Astrocyte (in vitro differentiated cells and primary cell): Measurements from ENCODE around the gene SLC17A3. TPM values are rescaled to one million over a fixed set of nuclear protein-coding genes. Genes with fewer than 3 reads are reported as not detected.

ENCODE experiments used
- DNase-seq: peaks from one replicate; pipeline ENCODE4 v3.0.0-alpha.2; 2010; ENCODE audit warnings: low read depth
- FAIRE-seq: peaks from 2 replicates; lab custom pipeline; 2011; peaks lifted over from hg19 to GRCh38; lab: Jason Lieb, UNC
- H2AFZ ChIP-seq: 2 replicates; pipeline ENCODE4 v1.6.0; 2012; ENCODE audit warnings: low read depth, low read length, inconsistent platforms
- H3K27ac ChIP-seq: 2 replicates; pipeline ENCODE4 v1.5.1; 2011; ENCODE audit warnings: low read depth, low read length, inconsistent platforms
- H3K27me3 ChIP-seq: 2 replicates; pipeline ENCODE4 v1.6.0; 2011; ENCODE audit warnings: low read length, inconsistent platforms; ENCODE audit not compliant: insufficient read depth
- H3K36me3 ChIP-seq: 2 replicates; pipeline ENCODE4 v1.5.1; 2011; ENCODE audit warnings: low read length, inconsistent platforms; ENCODE audit not compliant: insufficient read depth
- H3K4me1 ChIP-seq: 2 replicates; pipeline ENCODE4 v1.5.1; 2011; ENCODE audit warnings: low read length, inconsistent platforms; ENCODE audit not compliant: insufficient read depth
- H3K4me2 ChIP-seq: 2 replicates; pipeline ENCODE4 v1.6.0; 2012; ENCODE audit warnings: low read length, inconsistent platforms
- H3K4me3 ChIP-seq: 2 replicates; pipeline ENCODE4 v1.5.1; 2011; ENCODE audit warnings: low read depth, mild to moderate bottlenecking, low read length, inconsistent platforms; ENCODE audit not compliant: insufficient read depth
- H3K79me2 ChIP-seq: 2 replicates; pipeline ENCODE4 v1.6.0; 2012; ENCODE audit warnings: mild to moderate bottlenecking, low read length, inconsistent platforms; ENCODE audit not compliant: insufficient read depth
- H3K9ac ChIP-seq: 2 replicates; pipeline ENCODE4 v1.6.0; 2012; ENCODE audit warnings: mild to moderate bottlenecking, low read length, inconsistent platforms
- H3K9me3 ChIP-seq: 2 replicates; pipeline ENCODE4 v1.5.1; 2012; ENCODE audit warnings: low read depth, mild to moderate bottlenecking, low read length, inconsistent platforms; ENCODE audit not compliant: insufficient read depth
- H4K20me1 ChIP-seq: 2 replicates; pipeline ENCODE4 v1.6.0; 2012; ENCODE audit warnings: low read length, inconsistent platforms; ENCODE audit not compliant: insufficient read depth
- H3K27ac Mint-ChIP-seq: one replicate; pipeline ENCODE4 v1.8.0; 2021; ENCODE audit warnings: mild to moderate bottlenecking, mixed read lengths; ENCODE audit not compliant: unreplicated experiment
- H3K27me3 Mint-ChIP-seq: one replicate; pipeline ENCODE4 v1.8.0; 2021; ENCODE audit warnings: low read depth, mixed read lengths; ENCODE audit not compliant: unreplicated experiment
- H3K36me3 Mint-ChIP-seq: one replicate; pipeline ENCODE4 v1.8.0; 2021; ENCODE audit warnings: low read depth, mixed read lengths; ENCODE audit not compliant: unreplicated experiment
- H3K4me1 Mint-ChIP-seq: one replicate; pipeline ENCODE4 v1.8.0; 2021; ENCODE audit warnings: low read depth, mixed read lengths; ENCODE audit not compliant: unreplicated experiment
- H3K4me3 Mint-ChIP-seq: one replicate; pipeline ENCODE4 v1.8.0; 2021; ENCODE audit warnings: mild to moderate bottlenecking, moderate library complexity, mixed read lengths; ENCODE audit not compliant: unreplicated experiment
- H3K9me3 Mint-ChIP-seq: one replicate; pipeline ENCODE4 v1.8.0; 2021; ENCODE audit warnings: mild to moderate bottlenecking, mixed read lengths; ENCODE audit not compliant: unreplicated experiment
- CTCF ChIP-seq: IDR thresholded peaks from 2 replicates; pipeline ENCODE4 v1.5.1; 2011; ENCODE audit warnings: low read depth, mild to moderate bottlenecking, inconsistent platforms, low read length, moderate library complexity; ENCODE audit not compliant: insufficient read depth
- EZH2 ChIP-seq: IDR thresholded peaks from 2 replicates; pipeline ENCODE4 v1.6.1; 2012; ENCODE audit warnings: mild to moderate bottlenecking, low read length, inconsistent platforms; ENCODE audit not compliant: insufficient read depth
- total RNA-seq: library from RNA; stranded (reverse); gene quantifications from 2 replicates; pipeline ENCODE4 v1.2.1, GENCODE V29; 2021

The SLC17A3 gene
- total RNA-seq, 1 donor from 2014 or later, result not detected

GRCh38 chr6:25875563-25875905 is 1.5 kb upstream of the SLC17A3 start:
- no peak overlapping the region for H2AFZ ChIP-seq
- no peaks in the 10 kb centered on the region for H3K9me3 ChIP-seq
- H3K9ac ChIP-seq, result no peak overlapping the region
- Mint-ChIP-seq H3K27me3 (peaks cover 10% of the 10 kb centered on the region), H3K9me3 (no peaks in the 10 kb centered on the region), H3K36me3 (no peaks in the 10 kb centered on the region), H3K4me3 (no peak overlapping the region), H3K27ac (no peak overlapping the region), H3K4me1 (peaks cover 1% of the 10 kb centered on the region)
- H3K4me1 ChIP-seq, result no peaks in the 10 kb centered on the region
- H3K4me3 ChIP-seq, result no peak overlapping the region
- H3K79me2 ChIP-seq, result no peaks in the 10 kb centered on the region
- H3K4me2 ChIP-seq, result no peak overlapping the region
- no peaks in the 10 kb centered on the region for H4K20me1 ChIP-seq
- DNase-seq (no peak), FAIRE-seq (no peak)
- no peaks in the 10 kb centered on the region for H3K36me3 ChIP-seq
- no peaks in the 10 kb centered on the region for H3K27me3 ChIP-seq
- H3K27ac ChIP-seq, result no peak overlapping the region
- TF ChIP-seq CTCF (no peak), EZH2 (no peak)

- no peak overlapping the region for H3K27ac Mint-ChIP-seq
- TF ChIP-seq CTCF, result no peak
- TF ChIP-seq EZH2, result no peak
- Histone ChIP-seq H2AFZ (no peak overlapping the region), H3K79me2 (no peaks in the 10 kb centered on the region), H3K27me3 (no peaks in the 10 kb centered on the region), H3K4me3 (no peak overlapping the region), H3K27ac (no peak overlapping the region), H3K9ac (no peak overlapping the region), H3K4me2 (no peak overlapping the region), H4K20me1 (no peaks in the 10 kb centered on the region), H3K4me1 (no peaks in the 10 kb centered on the region), H3K9me3 (no peaks in the 10 kb centered on the region), H3K36me3 (no peaks in the 10 kb centered on the region)
- FAIRE-seq, result no peak
- no peak for DNase-seq
- peaks cover 10% of the 10 kb centered on the region for H3K27me3 Mint-ChIP-seq
- no peaks in the 10 kb centered on the region for H3K36me3 Mint-ChIP-seq
- no peaks in the 10 kb centered on the region for H3K9me3 Mint-ChIP-seq
- H3K4me1 Mint-ChIP-seq, result peaks cover 1% of the 10 kb centered on the region
- no peak overlapping the region for H3K4me3 Mint-ChIP-seq
Observed at GRCh38 chr6:25874822-25875562, 949 bp upstream of the SLC17A3 start.

GRCh38 chr6:25872814-25873213 is 1.2 kb downstream of the SLC17A3 start:
- Histone ChIP-seq H3K27ac (no peak overlapping the region), H3K9ac (no peak overlapping the region), H3K27me3 (no peaks in the 10 kb centered on the region), H3K4me3 (no peak overlapping the region), H3K9me3 (no peaks in the 10 kb centered on the region), H3K4me1 (no peaks in the 10 kb centered on the region), H3K36me3 (no peaks in the 10 kb centered on the region), H3K4me2 (no peak overlapping the region), H2AFZ (no peak overlapping the region), H4K20me1 (no peaks in the 10 kb centered on the region), H3K79me2 (no peaks in the 10 kb centered on the region)
- H3K36me3 Mint-ChIP-seq, result no peaks in the 10 kb centered on the region
- peaks cover 8% of the 10 kb centered on the region for H3K27me3 Mint-ChIP-seq
- no peak overlapping the region for H3K27ac Mint-ChIP-seq
- H3K4me3 Mint-ChIP-seq, result no peak overlapping the region
- peaks cover 1% of the 10 kb centered on the region for H3K4me1 Mint-ChIP-seq
- TF ChIP-seq CTCF (no peak), EZH2 (no peak)
- H3K9me3 Mint-ChIP-seq, result no peaks in the 10 kb centered on the region
- no peak for DNase-seq
- no peak for FAIRE-seq
